ENCODE data around the gene WDR82.

WDR82 gene

DNA sequence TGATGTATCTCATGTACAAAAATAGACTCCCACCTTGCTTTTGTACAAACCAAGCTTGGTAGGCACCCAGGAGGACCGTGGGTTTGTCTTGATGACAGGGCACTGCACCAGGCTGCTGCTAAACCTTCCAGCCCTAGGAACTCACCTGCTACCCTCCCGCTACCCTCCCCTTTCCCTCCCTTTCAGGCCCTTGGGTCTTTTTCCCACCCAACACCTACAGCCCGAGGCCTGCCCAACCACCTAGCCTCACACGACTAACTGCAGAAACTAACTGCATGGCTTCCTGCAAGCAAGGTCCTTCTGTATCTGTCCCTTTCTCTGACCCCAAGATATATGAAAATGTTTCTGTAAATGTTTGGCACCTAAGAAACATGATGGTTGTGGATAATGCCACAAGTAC lies 21.8 kb downstream of the WDR82 start:
- DNase-seq (ENCODE audit: low read depth in 2 of 2), result no peak

GRCh38 chr3:52256159-52256558 lies 22.3 kb downstream of the WDR82 start:
- no peak for DNase-seq (ENCODE audit: low read depth in 2 of 2)

DNA sequence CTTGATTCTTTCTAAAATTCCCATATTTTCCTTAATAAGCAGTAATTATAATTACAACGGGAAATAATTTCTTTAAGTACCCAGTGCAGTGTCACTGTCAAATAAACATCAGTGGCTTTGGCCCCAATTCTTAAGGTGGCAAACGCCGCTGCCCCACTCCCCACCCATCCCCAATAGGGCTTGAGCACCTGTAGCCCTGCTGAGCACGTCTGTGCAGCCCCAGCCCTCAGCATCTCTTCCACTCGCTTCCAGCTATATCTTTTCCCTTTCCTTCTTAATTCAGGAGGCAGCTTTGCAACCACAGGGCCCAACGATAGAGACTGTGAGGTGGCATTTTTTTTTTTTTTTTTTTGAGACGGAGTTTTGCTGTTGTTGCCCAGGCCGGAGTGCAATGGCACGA lies 23.8 kb downstream of the WDR82 start:
- DNase-seq (ENCODE audit: low read depth in 2 of 2), result no peak

- peak; percentile 82 to 83 for DNase-seq (ENCODE audit: low read depth in 2 of 2)
These were observed 24.8 kb downstream of the WDR82 start for GRCh38 chr3:52253314-52254304.

DNA sequence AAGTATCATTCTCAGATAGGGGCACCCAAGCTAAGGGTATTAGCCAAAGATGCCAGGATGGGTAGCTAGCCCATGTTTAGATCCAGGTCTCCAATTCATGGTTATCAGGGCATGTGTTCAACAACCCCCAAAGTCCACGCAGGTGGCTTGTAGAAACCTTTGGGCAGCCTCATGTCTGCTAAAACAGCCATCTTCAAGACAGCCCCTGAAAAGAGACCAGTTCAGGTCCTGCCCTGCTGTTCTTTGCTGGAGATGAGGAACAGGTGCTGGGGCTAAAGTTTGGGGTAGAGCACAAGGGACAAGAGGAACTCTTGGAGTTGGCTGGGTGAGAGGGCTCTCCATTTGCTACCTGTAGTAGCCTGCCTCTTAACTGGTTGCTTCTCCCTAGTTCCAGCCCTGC lies 28.3 kb downstream of the WDR82 start:
- DNase-seq (ENCODE audit: low read depth in 2 of 2), result no peak

- DNase-seq (ENCODE audit: low read depth in 2 of 2), result no peak
These were observed 28.8 kb downstream of the WDR82 start for GRCh38 chr3:52249683-52250082.

DNA sequence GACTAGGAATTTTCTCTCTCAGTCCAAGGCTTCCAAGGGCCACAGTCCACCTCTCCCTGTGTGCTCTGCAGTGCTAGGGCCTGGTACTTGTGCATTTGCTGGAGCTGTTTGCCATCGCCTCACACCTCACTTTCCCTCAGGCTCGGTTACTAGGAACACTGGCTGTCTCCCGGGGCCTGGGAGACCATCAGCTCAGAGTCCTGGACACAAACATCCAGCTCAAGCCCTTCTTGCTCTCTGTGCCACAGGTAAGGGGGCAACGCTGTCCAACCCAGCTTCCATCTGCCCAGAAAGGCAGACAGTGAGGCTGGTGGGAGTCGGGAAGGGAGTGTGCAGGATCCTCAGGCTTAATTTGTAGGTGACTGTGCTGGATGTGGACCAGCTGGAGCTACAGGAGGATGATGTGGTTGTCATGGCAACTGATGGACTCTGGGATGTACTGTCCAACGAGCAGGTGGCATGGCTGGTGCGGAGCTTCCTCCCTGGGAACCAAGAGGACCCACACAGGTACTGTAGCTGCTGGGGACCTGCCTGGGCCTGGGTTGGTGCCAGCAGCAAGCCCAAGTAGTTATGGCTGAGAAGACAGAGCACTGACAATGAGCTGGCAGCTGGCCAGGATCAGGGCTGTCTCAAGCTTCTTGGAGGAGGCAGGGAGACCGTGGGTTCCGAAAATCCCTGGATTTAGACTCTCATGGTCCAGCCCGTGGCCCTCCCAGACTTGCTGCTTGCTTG lies 29.5 kb downstream of the WDR82 start:
- no peak for DNase-seq (ENCODE audit: low read depth in 2 of 2)

GRCh38 chr3:52248165-52248541 lies 30.3 kb downstream of the WDR82 start:
- DNase-seq (ENCODE audit: low read depth in 2 of 2), result no peak

DNA sequence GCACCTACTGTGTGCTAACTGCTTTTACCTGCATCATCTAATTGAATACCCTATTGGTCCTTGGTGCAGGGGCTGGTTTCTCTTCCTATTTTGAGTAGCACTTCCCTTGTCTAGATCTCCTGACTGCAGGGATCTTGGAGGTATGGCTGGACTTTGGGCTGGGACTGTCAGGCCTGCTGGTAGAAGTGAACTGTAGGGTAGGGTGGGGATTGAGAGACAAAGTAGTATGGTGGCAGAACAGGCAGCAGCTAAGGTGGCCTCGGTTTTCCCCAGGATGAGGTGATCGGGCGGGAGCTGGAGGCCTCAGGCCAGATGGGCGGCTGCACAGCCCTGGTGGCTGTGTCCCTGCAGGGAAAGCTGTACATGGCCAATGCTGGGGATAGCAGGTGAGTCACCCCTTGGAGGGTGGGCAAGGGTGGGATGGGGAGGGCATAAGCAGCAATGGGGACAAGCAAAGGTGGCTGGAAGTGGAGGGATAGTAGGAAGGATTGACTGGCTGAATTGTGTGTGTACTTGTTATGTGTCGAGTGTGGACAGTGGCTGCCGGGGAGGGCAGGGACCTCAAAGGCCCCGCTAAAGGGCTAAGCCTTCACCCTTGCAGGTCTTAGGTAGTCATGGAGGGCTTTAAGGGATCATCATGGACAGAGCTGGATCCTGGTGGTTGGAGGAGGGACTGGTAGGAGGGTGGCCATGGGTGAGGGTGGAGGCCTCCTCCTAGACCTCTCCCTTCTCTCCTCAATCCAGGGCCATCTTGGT lies 30.9 kb downstream of the WDR82 start:
- DNase-seq (ENCODE audit: low read depth in 2 of 2), result no peak

- DNase-seq (ENCODE audit: low read depth in 2 of 2), result no peak
These were observed 31.6 kb downstream of the WDR82 start for GRCh38 chr3:52246728-52247408.

- no peak for DNase-seq (ENCODE audit: low read depth in 2 of 2)
These were observed 32.2 kb downstream of the WDR82 start for GRCh38 chr3:52246264-52246620.

DNA sequence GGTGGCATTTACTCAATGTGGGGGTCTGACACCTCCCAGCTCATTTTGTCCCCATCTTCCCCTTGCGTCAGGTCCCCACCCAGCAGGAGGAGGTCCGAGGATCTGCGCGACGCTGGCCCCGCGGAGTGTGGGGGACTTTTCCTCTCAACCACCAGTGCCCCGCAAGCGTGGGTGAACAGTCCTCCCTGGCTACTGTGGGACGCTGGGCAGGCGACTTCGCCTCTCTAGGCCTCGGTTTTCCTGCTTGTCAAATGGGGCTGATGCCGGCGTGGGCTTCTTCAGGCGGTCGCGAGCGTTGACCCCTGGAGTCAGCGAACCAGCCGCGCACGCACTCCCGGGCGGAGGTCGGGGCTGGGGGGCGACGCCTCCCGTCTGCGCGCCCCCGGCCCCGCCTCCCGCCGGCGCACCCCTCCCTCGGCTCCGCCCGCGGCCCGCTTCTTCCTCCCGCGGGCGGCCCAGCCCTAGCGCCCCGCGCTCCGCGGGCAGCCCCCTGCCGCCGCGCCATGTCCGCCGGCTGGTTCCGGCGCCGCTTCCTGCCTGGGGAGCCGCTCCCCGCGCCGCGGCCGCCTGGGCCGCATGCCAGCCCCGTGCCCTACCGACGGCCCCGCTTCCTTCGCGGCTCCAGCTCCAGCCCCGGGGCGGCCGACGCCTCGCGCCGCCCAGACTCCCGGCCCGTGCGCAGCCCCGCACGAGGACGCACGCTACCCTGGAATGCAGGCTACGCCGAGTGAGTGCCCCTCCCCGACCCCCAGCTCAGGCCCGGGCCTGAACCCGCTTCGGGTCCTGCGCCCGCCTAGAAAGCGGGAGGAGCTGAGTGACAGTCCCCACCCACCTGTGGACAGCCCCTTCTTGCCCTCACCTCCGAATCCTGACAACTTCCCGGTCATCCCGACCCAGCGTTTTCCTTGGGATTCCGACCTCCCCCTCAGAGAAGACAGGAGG lies 32.9 kb downstream of the WDR82 start, which contains the start of gene PPM1M:
PPM1M (plus strand) TSS at position 438 of the 942 bp plus-strand sequence; CDS start at position 504, 66 bp downstream.
- no peak for DNase-seq (ENCODE audit: low read depth in 2 of 2)

DNA sequence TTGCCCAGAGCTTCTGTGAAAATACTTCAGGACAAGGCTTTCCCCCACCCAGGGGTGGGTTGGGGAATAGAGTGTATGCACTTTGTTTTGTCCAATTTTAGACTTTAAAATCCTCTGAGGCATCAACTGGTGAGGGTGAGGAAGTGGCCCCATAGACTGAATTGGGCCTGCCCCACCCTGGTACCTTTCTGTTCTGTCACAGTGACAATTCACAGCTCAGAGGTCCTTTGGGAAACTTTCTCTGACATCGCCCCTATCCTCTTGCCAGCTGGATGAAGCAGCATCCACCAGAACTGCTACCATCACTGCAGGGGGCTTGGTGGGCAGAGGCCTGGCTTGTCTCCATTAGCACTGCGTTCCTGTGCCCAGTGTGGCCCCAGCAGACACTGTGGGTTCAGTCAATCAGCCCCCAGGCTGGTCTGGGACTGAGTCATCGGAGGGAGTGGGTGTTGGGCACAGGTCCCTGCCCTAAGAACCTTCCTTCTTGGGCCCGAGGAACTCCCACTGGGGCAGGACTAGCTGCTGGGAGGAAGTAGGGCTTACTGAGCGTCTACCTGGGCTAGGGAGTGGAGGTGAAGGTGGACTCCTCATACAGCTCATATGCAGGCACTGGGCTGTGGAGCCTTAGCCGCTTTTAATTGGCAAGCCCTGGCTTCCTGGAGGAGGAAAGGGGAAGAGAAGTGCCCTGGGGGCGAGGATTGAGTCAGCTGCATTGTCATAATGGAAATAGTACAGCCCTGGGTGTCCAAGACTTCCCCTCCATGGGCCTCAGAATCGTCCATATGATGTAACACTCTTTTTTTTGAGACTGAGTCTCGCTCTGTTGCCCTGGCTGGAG lies 34.4 kb downstream of the WDR82 start:
- DNase-seq (ENCODE audit: low read depth in 2 of 2), result peak in 1 of 2 donors; percentile 47

DNA sequence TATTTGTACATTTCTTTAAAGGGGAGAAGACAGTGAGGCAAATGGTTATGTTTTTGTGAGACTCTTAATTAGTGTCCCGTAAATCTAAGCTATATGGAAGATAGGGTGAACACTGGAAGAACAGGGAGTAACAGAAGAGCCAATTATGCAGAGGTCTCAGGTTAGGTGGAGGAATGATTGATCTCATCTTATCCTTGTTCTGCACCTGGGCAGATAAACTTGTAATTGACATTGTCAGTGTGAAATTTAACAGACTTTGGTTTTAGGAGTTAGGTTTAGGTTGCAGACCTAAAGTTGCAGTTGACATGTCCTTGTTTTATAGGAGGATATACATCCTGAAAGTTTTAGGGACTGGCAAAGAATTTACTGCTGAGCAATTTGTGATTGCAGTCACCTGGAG lies 36.4 kb downstream of the WDR82 start:
- DNase-seq (ENCODE audit: low read depth in 2 of 2), result no peak

- no peak for DNase-seq (ENCODE audit: low read depth in 2 of 2)
These were observed 37.5 kb downstream of the WDR82 start for GRCh38 chr3:52240886-52241370.

- DNase-seq (ENCODE audit: low read depth in 2 of 2), result peak; percentile 58 to 65
These were observed 38.2 kb downstream of the WDR82 start for GRCh38 chr3:52240059-52240885.

DNA sequence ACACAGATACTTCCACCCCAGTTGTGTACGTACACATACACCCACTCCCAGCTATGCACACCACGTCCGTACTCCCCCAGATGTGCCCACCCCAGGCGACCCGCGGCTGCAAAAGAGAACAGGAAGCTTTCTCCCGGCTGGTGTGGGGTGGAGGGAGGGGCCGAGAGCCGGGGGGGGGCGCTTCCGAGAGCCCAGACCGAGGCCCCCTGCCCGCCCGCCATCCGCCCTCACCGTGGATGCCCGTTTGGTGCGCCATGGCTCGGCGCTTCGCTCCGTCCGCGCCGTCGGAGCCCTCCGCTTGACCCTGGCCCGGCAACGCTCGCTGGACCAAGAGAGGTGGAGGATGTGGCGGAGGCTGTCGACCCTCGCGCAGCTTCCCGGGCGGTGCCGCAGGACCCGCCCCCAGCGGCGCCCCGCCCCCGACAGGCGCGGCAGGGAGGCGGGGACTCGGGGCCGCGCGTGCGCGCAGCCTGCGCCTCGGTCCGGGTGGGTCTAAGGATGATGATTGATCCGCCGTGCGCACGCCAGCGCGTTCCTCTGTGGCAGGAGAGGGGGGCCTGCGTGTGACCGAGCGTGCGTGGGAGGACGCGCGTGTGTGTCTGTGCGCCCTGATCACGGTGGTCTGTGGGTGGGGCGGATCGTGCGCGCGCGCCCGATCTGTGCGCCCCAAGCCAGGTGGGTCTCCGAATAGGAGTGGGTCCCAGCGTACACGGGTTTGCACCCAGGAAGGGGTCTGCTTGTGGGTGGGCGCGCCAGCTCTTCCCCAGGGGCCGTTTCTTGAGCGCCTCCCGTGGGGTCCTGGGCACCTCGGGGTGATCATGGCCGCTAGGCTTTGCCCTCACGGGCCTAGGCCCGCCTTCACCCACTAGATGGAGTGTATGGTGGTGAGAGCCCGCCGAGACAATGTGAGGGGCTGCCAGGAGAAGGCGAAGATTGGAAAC lies 39.4 kb downstream of the WDR82 start, which contains the start of gene TWF2:
TWF2 (minus strand) TSS at position 398 of the 941 bp plus-strand sequence; CDS start at position 256, 142 bp downstream.
- DNase-seq (ENCODE audit: low read depth in 2 of 2), result peak; percentile 79

Data from stimulated activated CD4-positive, alpha-beta T cell treated with anti-CD3 and anti-CD28 coated beads, Interleukin-15, amount 100 ng/mL, for 48 hours (primary cell).